H1 (cell line): ENCODE results near the gene NKD2. TPM values are rescaled to one million over a fixed set of nuclear protein-coding genes. Genes with fewer than 3 reads are reported as not detected.

Source experiments
- CTCF ChIA-PET: fragments of 300-600 bp; sonication (Branson Sonifier 250); formaldehyde crosslinking; loops from one replicate; lab custom pipeline; 2021; ENCODE audit not compliant: partially characterized antibody; lab: Charles Lee
- POLR2A ChIA-PET: fragments of 300-600 bp; sonication (Branson Sonifier 250); formaldehyde crosslinking; loops from one replicate; lab custom pipeline; 2021; ENCODE audit warnings: inconsistent platforms; ENCODE audit not compliant: partially characterized antibody; lab: Charles Lee
- DNase-seq, 2 experiments: peaks; one replicate each; pipeline versions ENCODE4 v3.0.0 to v3.0.0-alpha.2; 2010 to 2022; ENCODE audit warnings: low spot score in 2 of 2, low read depth in 1 of 2, mixed read lengths in 1 of 2
- FAIRE-seq: peaks from 2 replicates; lab custom pipeline; 2011; peaks lifted over from hg19 to GRCh38; lab: Jason Lieb, UNC
- H2AFZ ChIP-seq: 2 replicates; pipeline ENCODE4 v1.8.1; 2012; ENCODE audit warnings: low read length, inconsistent platforms
- H2AK5ac ChIP-seq: 2 replicates; pipeline ENCODE4 v1.6.1; 2013; ENCODE audit warnings: low read depth, low read length
- H2BK120ac ChIP-seq: replicated peaks from 2 replicates; pipeline ENCODE3; 2013; ENCODE audit warnings: low read depth, low read length, inconsistent platforms
- H2BK12ac ChIP-seq: 2 replicates; pipeline ENCODE4 v1.6.1; 2013; ENCODE audit warnings: low read depth, low read length
- H2BK15ac ChIP-seq: 2 replicates; pipeline ENCODE4 v1.6.1; 2013; ENCODE audit warnings: low read length
- H2BK20ac ChIP-seq: 2 replicates; pipeline ENCODE4 v1.6.1; 2013; ENCODE audit warnings: low read length
- H2BK5ac ChIP-seq: 2 replicates; pipeline ENCODE4 v1.6.1; 2013; ENCODE audit warnings: low read depth, low read length
- H3K14ac ChIP-seq: 2 replicates; pipeline ENCODE4 v1.6.1; 2013; ENCODE audit warnings: inconsistent platforms; ENCODE audit not compliant: insufficient read length
- H3K18ac ChIP-seq: 2 replicates; pipeline ENCODE4 v1.6.1; 2013; ENCODE audit warnings: low read length; ENCODE audit errors: extremely low read depth
- H3K23ac ChIP-seq: 2 replicates; pipeline ENCODE4 v1.6.1; 2013; ENCODE audit warnings: inconsistent platforms; ENCODE audit not compliant: insufficient read length
- H3K23me2 ChIP-seq: 2 replicates; pipeline ENCODE4 v1.6.1; 2013; ENCODE audit warnings: low read depth, low read length
- H3K27ac ChIP-seq: 2 replicates; pipeline ENCODE4 v1.6.1; 2011; ENCODE audit warnings: low read depth, low read length, inconsistent platforms
- H3K27me3 ChIP-seq, 4 experiments: replicated peaks in 1 of 4; 1 replicate in 1 of 4; 2 replicates in 3 of 4; pipeline versions ENCODE4 v1.6.1 to v1.8.1; 2011 to 2013; ENCODE audit warnings: low read length in 3 of 4, mild to moderate bottlenecking in 3 of 4, inconsistent platforms in 2 of 4, mixed read lengths in 2 of 4, moderate library complexity in 1 of 4; ENCODE audit not compliant: control insufficient read depth in 3 of 4, insufficient read depth in 3 of 4; ENCODE audit errors: extremely low read depth in 1 of 4
- H3K36me3 ChIP-seq, 4 experiments: 2 replicates each; pipeline versions ENCODE4 v1.6.1 to v1.8.1; 2011 to 2013; ENCODE audit warnings: mild to moderate bottlenecking in 4 of 4, low read length in 3 of 4, moderate library complexity in 2 of 4, control low read depth in 1 of 4, inconsistent platforms in 1 of 4; ENCODE audit not compliant: insufficient read depth in 4 of 4, control insufficient read depth in 2 of 4
- H3K4ac ChIP-seq: replicated peaks from 2 replicates; pipeline ENCODE3; 2013; ENCODE audit warnings: low read length, low read depth, mixed read lengths, inconsistent platforms; ENCODE audit not compliant: insufficient read length
- H3K4me1 ChIP-seq, 4 experiments: replicated peaks in 1 of 4; 1 replicate in 1 of 4; 2 replicates in 3 of 4; pipeline versions ENCODE4 v1.6.1 to v1.8.1; 2011 to 2013; ENCODE audit warnings: low read length in 3 of 4, inconsistent platforms in 2 of 4, mixed read lengths in 1 of 4; ENCODE audit not compliant: insufficient read depth in 4 of 4, control insufficient read depth in 3 of 4
- H3K4me2 ChIP-seq, 2 experiments: 2 replicates each; pipeline versions ENCODE4 v1.6.1 to v1.8.1; 2011 to 2013; ENCODE audit warnings: low read depth in 2 of 2, low read length in 2 of 2, control low read depth in 1 of 2, inconsistent platforms in 1 of 2, mild to moderate bottlenecking in 1 of 2; ENCODE audit not compliant: insufficient read depth in 1 of 2
- H3K4me3 ChIP-seq, 4 experiments: fragments of 200-600, 300-600 bp in 1 of 4; sonication (generic), shearing (Covaris generic), sonication (Bioruptor Twin) in 1 of 4; 2 replicates each; pipeline versions ENCODE4 v1.5.1 to v1.8.1; 2011 to 2016; ENCODE audit warnings: low read length in 4 of 4, low read depth in 3 of 4, control low read depth in 2 of 4, inconsistent platforms in 2 of 4, mild to moderate bottlenecking in 2 of 4, mixed read lengths in 1 of 4, moderate library complexity in 1 of 4; ENCODE audit not compliant: insufficient read depth in 2 of 4; ENCODE audit errors: extremely low read depth in 1 of 4
- H3K56ac ChIP-seq: replicated peaks from 2 replicates; pipeline ENCODE3; 2013; ENCODE audit warnings: low read depth, mild to moderate bottlenecking, mixed read lengths, low read length, inconsistent platforms; ENCODE audit not compliant: insufficient read length
- H3K79me1 ChIP-seq: 2 replicates; pipeline ENCODE4 v1.6.1; 2013; ENCODE audit warnings: low read depth, low read length, control low read depth
- H3K79me2 ChIP-seq, 2 experiments: 2 replicates each; pipeline versions ENCODE4 v1.6.1 to v1.8.1; 2012 to 2013; ENCODE audit warnings: low read length in 2 of 2, mild to moderate bottlenecking in 2 of 2, inconsistent platforms in 1 of 2; ENCODE audit not compliant: insufficient read depth in 2 of 2, control insufficient read depth in 1 of 2
- H3K9ac ChIP-seq, 4 experiments: replicated peaks in 1 of 4; 1 replicate in 1 of 4; 2 replicates in 3 of 4; pipeline versions ENCODE4 v1.6.1 to v1.8.1; 2011 to 2013; ENCODE audit warnings: low read depth in 3 of 4, low read length in 3 of 4, control low read depth in 2 of 4, mild to moderate bottlenecking in 2 of 4, moderate library complexity in 2 of 4, inconsistent platforms in 1 of 4; ENCODE audit errors: extremely low read depth in 1 of 4
- H3K9me3 ChIP-seq, 2 experiments: 2 replicates each; pipeline versions ENCODE4 v1.6.1 to v1.8.1; 2012 to 2013; ENCODE audit warnings: mild to moderate bottlenecking in 2 of 2, moderate library complexity in 2 of 2, control low read depth in 1 of 2, inconsistent platforms in 1 of 2, low read depth in 1 of 2, low read length in 1 of 2, mixed read lengths in 1 of 2; ENCODE audit not compliant: insufficient read depth in 2 of 2
- H4K20me1 ChIP-seq, 2 experiments: replicated peaks in 1 of 2; 2 replicates each; pipeline versions ENCODE3 to v1.8.1; 2011 to 2013; ENCODE audit warnings: inconsistent platforms in 2 of 2, low read length in 2 of 2, mild to moderate bottlenecking in 1 of 2; ENCODE audit not compliant: insufficient read depth in 2 of 2, control insufficient read depth in 1 of 2
- H4K5ac ChIP-seq: 2 replicates; pipeline ENCODE4 v1.6.1; 2013; ENCODE audit warnings: low read length, low read depth, mixed read lengths, inconsistent platforms; ENCODE audit not compliant: insufficient read length
- H4K8ac ChIP-seq: 2 replicates; pipeline ENCODE4 v1.8.0; 2013; ENCODE audit warnings: mild to moderate bottlenecking, moderate library complexity, low read length, inconsistent platforms; ENCODE audit not compliant: insufficient read depth; ENCODE audit errors: extremely low read depth
- H4K91ac ChIP-seq: replicated peaks from 2 replicates; pipeline ENCODE3; 2013; ENCODE audit warnings: low read length, mixed read lengths, inconsistent platforms; ENCODE audit not compliant: insufficient read length
- BACH1 ChIP-seq: IDR thresholded peaks from 2 replicates; pipeline ENCODE4 v1.6.1; 2012; ENCODE audit warnings: low read length, improper control_type of control experiment
- CTCF ChIP-seq, 3 experiments: IDR thresholded peaks; 1 replicate in 2 of 3; 2 replicates in 1 of 3; pipeline versions ENCODE4 v1.5.1 to v1.6.1; 2011; ENCODE audit warnings: low read length in 3 of 3, mild to moderate bottlenecking in 3 of 3, inconsistent platforms in 2 of 3, low read depth in 1 of 3, moderate library complexity in 1 of 3; ENCODE audit not compliant: insufficient read depth in 1 of 3; ENCODE audit errors: control extremely low read depth in 1 of 3
- GABPA ChIP-seq: IDR thresholded peaks from 2 replicates; pipeline ENCODE4 v1.6.1; 2011; ENCODE audit warnings: mild to moderate bottlenecking, low read length, moderate library complexity, borderline replicate concordance; ENCODE audit not compliant: insufficient read depth
- HDAC2 ChIP-seq, 2 experiments: fragments of 300-600 bp in 1 of 2; sonication (generic) in 1 of 2; IDR thresholded peaks; 2 replicates each; pipeline ENCODE4 v1.6.1; 2011 to 2012; ENCODE audit warnings: low read depth in 2 of 2, low read length in 2 of 2, mild to moderate bottlenecking in 2 of 2, moderate library complexity in 2 of 2, borderline replicate concordance in 1 of 2, inconsistent platforms in 1 of 2
- HDAC6 ChIP-seq: IDR thresholded peaks from one replicate; pipeline ENCODE4 v1.7.1; 2012; ENCODE audit warnings: low read depth, mild to moderate bottlenecking, inconsistent platforms, low read length, moderate library complexity
- KDM5A ChIP-seq: fragments of 200-600 bp; IDR thresholded peaks from 2 replicates; pipeline ENCODE4 v1.7.1; 2012; ENCODE audit warnings: mild to moderate bottlenecking, low read length, inconsistent platforms, mixed read lengths
- RBBP5 ChIP-seq: IDR thresholded peaks from 2 replicates; pipeline ENCODE4 v1.7.1; 2012; ENCODE audit warnings: low read depth, mild to moderate bottlenecking, inconsistent platforms, low read length, moderate library complexity, borderline replicate concordance
- SAP30 ChIP-seq: fragments of 300-600 bp; sonication (generic); IDR thresholded peaks from 2 replicates; pipeline ENCODE4 v1.7.1; 2012; ENCODE audit warnings: low read length, moderate library complexity, mild to moderate bottlenecking, inconsistent platforms; ENCODE audit not compliant: insufficient read depth, insufficient replicate concordance
- SP2 ChIP-seq: IDR thresholded peaks from 2 replicates; pipeline ENCODE4 v1.6.1; 2012; ENCODE audit warnings: mild to moderate bottlenecking, low read length, inconsistent platforms
- SRF ChIP-seq: IDR thresholded peaks from 2 replicates; pipeline ENCODE4 v1.6.1; 2011; ENCODE audit warnings: mild to moderate bottlenecking, low read depth, low read length, moderate library complexity
- SUZ12 ChIP-seq: fragments of 200-600 bp; sonication (generic); IDR thresholded peaks from 2 replicates; pipeline ENCODE4 v1.6.1; 2012; ENCODE audit warnings: mild to moderate bottlenecking, inconsistent platforms, low read length, moderate library complexity, mixed read lengths
- WGBS, 2 experiments: shearing (Covaris generic) in 1 of 2; methylation state at CpG; one replicate each; pipeline versions ENCODE4 v1.1.6 to v1.1.7; 2013 to 2015; ENCODE audit warnings: low lambda C conversion rate in 2 of 2, mixed read lengths in 2 of 2, inconsistent platforms in 1 of 2, low coverage in 1 of 2, missing lambda C conversion rate in 1 of 2; ENCODE audit not compliant: insufficient replicate concordance in 2 of 2, insufficient coverage in 1 of 2, insufficient read length in 1 of 2; ENCODE audit errors: extremely low coverage in 1 of 2, missing lambda C conversion rate in 1 of 2; 5-methylcytosine and 5-hydroxymethylcytosine counted together
- polyA plus RNA-seq, 7 experiments: library from polyadenylated mRNA; depleted of rRNA in 3 of 7; stranded (reverse) in 5 of 7; unstranded in 2 of 7; fragments of >200 nt in 5 of 7; fragments of 200-250 nt in 2 of 7; gene quantifications; 1 replicate in 5 of 7; 2 replicates in 1 of 7; 4 replicates in 1 of 7; pipeline versions ENCODE4 v1.2.1 to v1.2.3, GENCODE V29; 2011 to 2013; ENCODE audit warnings: missing spikeins in 2 of 7, mixed read lengths in 2 of 7
- total RNA-seq: library from RNA; stranded (reverse); fragmentation: NEBNext Ultra II Directional; extraction: Animal tissue kit (Norgen Biotek cat#: 25700); gene quantifications from 2 replicates; pipeline ENCODE4 v1.2.1, GENCODE V29; 2021

NKD2 gene
- total and polyA plus RNA-seq, 2 of the 8 experiments (the other 6 are each of a cell fraction or from before 2014, with no cell fraction given), result 5.5 to 7.9 TPM

GRCh38 chr5:1077026-1077425 lies 68.4 kb downstream of the NKD2 start:
- DNase-seq (no peak), FAIRE-seq (no peak)
- peaks cover 3 to 56% (median 14%) of the 10 kb centered on the region in 4 experiments; a peak in 5 of 8 replicates for H3K36me3 ChIP-seq
- ChIA-PET CTCF (interaction anchor here (1.2 kb wide), 1 partner anchor 91 kb away, joined by 4 read pairs; no protein-coding TSS in a partner anchor), POLR2A (no interaction called here)
- no peaks in the 10 kb centered on the region for H3K79me2 ChIP-seq
- H2BK120ac ChIP-seq, result no peak overlapping the region
- no peak overlapping the region for H2AFZ ChIP-seq
- 0 out of 2 replicates have a peak overlapping the region, but pooled peaks have one; percentile 25 for H4K8ac ChIP-seq
- H4K91ac ChIP-seq, result no peak overlapping the region
- no peak overlapping the region for H4K5ac ChIP-seq
- no peaks in the 10 kb centered on the region for H3K79me1 ChIP-seq
- no peaks in the 10 kb centered on the region for H3K4me1 ChIP-seq
- H2BK5ac ChIP-seq, result no peak overlapping the region
- H3K9ac ChIP-seq, result no peak overlapping the region
- no peak overlapping the region for H3K27ac ChIP-seq
- 94% methylated on average over 15 of the region's 19 CpGs; no CpG with 5 or more reads in 1 of the 2 experiments for whole genome bisulfite sequencing, 2 experiments
- H3K56ac ChIP-seq, result no peak overlapping the region
- H2BK12ac ChIP-seq, result no peak overlapping the region
- no peak overlapping the region for H3K4ac ChIP-seq
- H3K27me3 ChIP-seq, result no peaks in the 10 kb centered on the region
- no peak overlapping the region for H3K14ac ChIP-seq
- H2AK5ac ChIP-seq, result no peak overlapping the region
- H3K23me2 ChIP-seq, result no peaks in the 10 kb centered on the region
- H3K9me3 ChIP-seq, result no peaks in the 10 kb centered on the region
- peaks cover 0 to 8% of the 10 kb centered on the region in 2 experiments for H4K20me1 ChIP-seq
- no peak overlapping the region for H3K4me3 ChIP-seq
- no peak overlapping the region for H3K18ac ChIP-seq
- no peak overlapping the region for H2BK15ac ChIP-seq
- H2BK20ac ChIP-seq, result no peak overlapping the region
- H3K23ac ChIP-seq, result no peak overlapping the region
- H3K4me2 ChIP-seq, result no peak overlapping the region
- no peak for TF ChIP-seq HDAC2 (IDR thresholded peaks at IDR 0.05; ENCODE audit: borderline replicate concordance in 1 of 2, low read depth in 2 of 2, low read length in 2 of 2)
- TF ChIP-seq SRF, result no peak
- TF ChIP-seq HDAC6, result no peak
- TF ChIP-seq BACH1, result no peak
- TF ChIP-seq SP2, result no peak
- TF ChIP-seq SAP30, result no peak
- TF ChIP-seq SUZ12, result no peak
- no peak for TF ChIP-seq CTCF (IDR thresholded peaks at IDR 0.05; ENCODE audit: control extremely low read depth in 1 of 3, insufficient read depth in 1 of 3, low read depth in 1 of 3, low read length in 3 of 3)
- no peak for TF ChIP-seq RBBP5
- TF ChIP-seq KDM5A, result no peak
- no peak for TF ChIP-seq GABPA
